Heart right ventricle (tissue), 16 donors: ENCODE data around the gene ST8SIA2. TPM values are rescaled to one million over a fixed set of nuclear protein-coding genes. Genes with fewer than 3 reads are reported as not detected.

Experiments
- ATAC-seq, 8 donors: fragments of 200-7000 bp; cut with Tn5 transposase; one replicate each; pipeline ENCODE4 v1.9.1; 2020; ENCODE audit warnings: mild to moderate bottlenecking in 8 of 8, moderate library complexity in 8 of 8, moderate number of reproducible peaks in 1 of 8
- DNase-seq, 2 donors: peaks; one replicate each; pipeline ENCODE4 v3.0.0-alpha.2; 2020
- H3K27ac ChIP-seq, 10 donors: fragments of 200-600 bp; sonication (generic) in 2 of 10; one replicate each; pipeline versions ENCODE4 v1.5.0 to v1.8.0; 2020 to 2022; ENCODE audit warnings: mild to moderate bottlenecking in 3 of 10
- H3K27me3 ChIP-seq, 7 donors: fragments of 200-600 bp; one replicate each; pipeline ENCODE4 v1.8.0; 2021 to 2022; ENCODE audit warnings: mild to moderate bottlenecking in 2 of 7
- H3K36me3 ChIP-seq, 9 donors: fragments of 200-600 bp; sonication (generic) in 1 of 9; one replicate each; pipeline versions ENCODE4 v1.5.0 to v1.8.0; 2020 to 2022; ENCODE audit warnings: mild to moderate bottlenecking in 2 of 9
- H3K4me1 ChIP-seq, 9 donors: fragments of 200-600 bp; sonication (generic) in 1 of 9; one replicate each; pipeline versions ENCODE4 v1.5.0 to v1.8.0; 2020 to 2022; ENCODE audit warnings: mild to moderate bottlenecking in 4 of 9
- H3K4me3 ChIP-seq, 10 donors: fragments of 200-600 bp; sonication (generic) in 2 of 10; one replicate each; pipeline versions ENCODE4 v1.5.0 to v1.8.0; 2020 to 2022; ENCODE audit warnings: mild to moderate bottlenecking in 7 of 10, moderate library complexity in 2 of 10
- H3K9me3 ChIP-seq, 11 donors: fragments of 200-600 bp in 10 of 11; sonication (generic) in 2 of 11; one replicate each; pipeline versions ENCODE4 v1.5.0 to v1.8.0; 2013 to 2022; ENCODE audit warnings: mild to moderate bottlenecking in 2 of 11, control low read depth in 1 of 11, moderate library complexity in 1 of 11
- WGBS, 2 donors: extraction: QIAGEN DNeasy Blood & Tissue Kit; methylation state at CpG; one replicate each; pipeline ENCODE4 v1.1.7; 2013; ENCODE audit warnings: inconsistent platforms in 1 of 2; 5-methylcytosine and 5-hydroxymethylcytosine counted together
- intact Hi-C, 10 donors: fragments of 100-400 bp; cut with DNase I; formaldehyde crosslinking; loops; one replicate each; pipeline versions ENCODE4 v1.11.1 to v1.14.2; 2022
- polyA plus RNA-seq, 2 donors: library from polyadenylated mRNA; stranded (reverse); fragments of 200-250 nt; gene quantifications; one replicate each; pipeline ENCODE4 v1.2.3, GENCODE V29; 2013
- total RNA-seq, 10 donors: library from RNA; stranded (reverse); fragmentation: NEBNext Ultra II Directional in 3 of 10; extraction: Animal tissue kit (Norgen Biotek cat#: 25700) in 3 of 10; gene quantifications; one replicate each; pipeline versions ENCODE4 v1.2.1 to v1.2.4, GENCODE V29; 2021 to 2023
- TF ChIP-seq, protein P1 (sequence below), 9 donors: fragments of 200-600 bp; sonication (generic) in 2 of 9; IDR thresholded peaks; one replicate each; pipeline versions ENCODE4 v1.5.0 to v1.8.0; 2021 to 2022; ENCODE audit warnings: antibody characterized with exemption in 9 of 9, mild to moderate bottlenecking in 5 of 9, moderate library complexity in 1 of 9
- donor health status: Arrhythmogenic right ventricular cardiomyopathy.
- donor health status: ischemic (EF 13 %, LVEDD 7.1; RV severe dilation, severe dysfunction).
- donor health status: healthy with polysubstance abuse.
- donor health status: DM: no; HTN: yes; CAD: no.
- donor health status: DM: no; HTN: no; CAD: no.
- donor health status: ischemic (EF 25% LVEDD 6.9; RV normal size, moderate dysfunction).
- donor health status: ischemic (EF 25% LVEDD 5.7; RV mildly dilated, moderate dysfunction).
- donor health status: healthy.
- donor health status: DM: yes; HTN: yes; CAD: no.
- donor health status: Ischemic cardiomyopathy.
- donor health status: ischemic (EF 35%, LVEDD 5.7; RV mildly dilated, moderate dysfunction).
- donor health status: nonischemic (EF 11% LVEDD 7.7; RV severe dilation, severe dysfunction).
- donor health status: DM: yes; HTN: yes; CAD: no.
- donor health status: PGD.
- donor health status: ischemic (EF 29% LVEDD 5.4; RV normal size, mild dysfunction).
- donor health status: nonischemic (EF 23%, LVEDD 6.1; RV moderate dilation, normal function).

Gene ST8SIA2
- total and polyA plus RNA-seq, 12 donors: 0.23 to 12.2 (median 3.2) TPM

DNA sequence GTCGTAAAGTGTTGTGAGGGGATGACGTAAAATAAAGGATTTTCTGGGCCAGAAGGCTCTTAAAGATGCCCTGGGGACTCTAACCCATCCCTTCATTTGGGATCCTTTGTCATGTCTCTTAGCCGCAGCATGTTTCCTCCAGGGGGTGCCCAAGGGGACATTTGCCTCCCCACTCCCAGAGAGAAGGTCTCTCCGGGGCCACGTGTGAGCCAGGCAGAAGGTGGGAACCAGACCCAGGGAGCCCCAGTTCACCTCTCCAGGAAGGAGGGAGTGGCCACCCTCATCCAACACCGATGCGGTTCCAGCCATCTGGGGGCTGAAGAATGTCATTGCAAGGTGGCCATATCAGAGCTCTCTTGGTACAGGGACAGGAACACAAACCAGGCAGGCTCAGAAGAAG, 25.2 kb downstream of the ST8SIA2 start:
- peaks cover 0 to 19% (median 0%) of the 10 kb centered on the region in 9 donors for H3K4me1 ChIP-seq
- H3K9me3 ChIP-seq: no peaks in the 10 kb centered on the region
- WGBS, 2 donors: 71 to 80% methylated on average over 7 of the region's 7 CpGs
- H3K4me3 ChIP-seq: no peak overlapping the region
- TF ChIP-seq, protein P1, sequence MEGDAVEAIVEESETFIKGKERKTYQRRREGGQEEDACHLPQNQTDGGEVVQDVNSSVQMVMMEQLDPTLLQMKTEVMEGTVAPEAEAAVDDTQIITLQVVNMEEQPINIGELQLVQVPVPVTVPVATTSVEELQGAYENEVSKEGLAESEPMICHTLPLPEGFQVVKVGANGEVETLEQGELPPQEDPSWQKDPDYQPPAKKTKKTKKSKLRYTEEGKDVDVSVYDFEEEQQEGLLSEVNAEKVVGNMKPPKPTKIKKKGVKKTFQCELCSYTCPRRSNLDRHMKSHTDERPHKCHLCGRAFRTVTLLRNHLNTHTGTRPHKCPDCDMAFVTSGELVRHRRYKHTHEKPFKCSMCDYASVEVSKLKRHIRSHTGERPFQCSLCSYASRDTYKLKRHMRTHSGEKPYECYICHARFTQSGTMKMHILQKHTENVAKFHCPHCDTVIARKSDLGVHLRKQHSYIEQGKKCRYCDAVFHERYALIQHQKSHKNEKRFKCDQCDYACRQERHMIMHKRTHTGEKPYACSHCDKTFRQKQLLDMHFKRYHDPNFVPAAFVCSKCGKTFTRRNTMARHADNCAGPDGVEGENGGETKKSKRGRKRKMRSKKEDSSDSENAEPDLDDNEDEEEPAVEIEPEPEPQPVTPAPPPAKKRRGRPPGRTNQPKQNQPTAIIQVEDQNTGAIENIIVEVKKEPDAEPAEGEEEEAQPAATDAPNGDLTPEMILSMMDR (IDR thresholded peaks at IDR 0.05): no peak
- H3K27ac ChIP-seq: no peak overlapping the region
- peaks cover 0 to 2% (median 0%) of the 10 kb centered on the region in 7 donors for H3K27me3 ChIP-seq
- no peak for DNase-seq
- intact Hi-C loops: no loop called here
- no peaks in the 10 kb centered on the region for H3K36me3 ChIP-seq
- no peak for ATAC-seq

DNA sequence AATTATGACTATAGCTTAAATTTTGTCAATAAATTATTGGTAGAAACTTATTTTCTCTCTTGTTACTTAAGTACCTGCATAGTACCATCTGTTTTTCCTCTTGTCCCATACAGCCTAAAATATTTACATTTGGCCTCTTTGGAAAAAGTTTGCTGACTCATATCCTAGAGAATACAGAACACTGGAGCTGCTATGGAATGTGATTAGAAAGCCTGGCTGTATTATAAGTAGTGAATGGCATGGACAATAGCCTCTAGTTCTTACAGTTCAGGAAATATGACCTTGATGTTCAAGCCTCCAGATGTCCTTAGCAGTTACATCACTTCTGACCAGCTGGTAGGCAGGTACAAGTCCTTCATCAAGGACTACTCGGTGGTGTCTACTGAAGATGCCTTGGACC, 28.3 kb downstream of the ST8SIA2 start:
- Histone ChIP-seq H3K4me1 (no peaks in the 10 kb centered on the region), H3K4me3 (no peak overlapping the region), H3K36me3 (no peaks in the 10 kb centered on the region), H3K27me3 (peaks cover 0 to 6% (median 0%) of the 10 kb centered on the region in 7 donors), H3K9me3 (no peaks in the 10 kb centered on the region), H3K27ac (no peak overlapping the region)
- ATAC-seq: no peak
- TF ChIP-seq, protein P1 (IDR thresholded peaks at IDR 0.05): no peak
- intact Hi-C loops: no loop called here
- DNase-seq: no peak
- whole genome bisulfite sequencing, 2 donors: 0 to 85% methylated on average over 1 of the region's 1 CpG

DNA sequence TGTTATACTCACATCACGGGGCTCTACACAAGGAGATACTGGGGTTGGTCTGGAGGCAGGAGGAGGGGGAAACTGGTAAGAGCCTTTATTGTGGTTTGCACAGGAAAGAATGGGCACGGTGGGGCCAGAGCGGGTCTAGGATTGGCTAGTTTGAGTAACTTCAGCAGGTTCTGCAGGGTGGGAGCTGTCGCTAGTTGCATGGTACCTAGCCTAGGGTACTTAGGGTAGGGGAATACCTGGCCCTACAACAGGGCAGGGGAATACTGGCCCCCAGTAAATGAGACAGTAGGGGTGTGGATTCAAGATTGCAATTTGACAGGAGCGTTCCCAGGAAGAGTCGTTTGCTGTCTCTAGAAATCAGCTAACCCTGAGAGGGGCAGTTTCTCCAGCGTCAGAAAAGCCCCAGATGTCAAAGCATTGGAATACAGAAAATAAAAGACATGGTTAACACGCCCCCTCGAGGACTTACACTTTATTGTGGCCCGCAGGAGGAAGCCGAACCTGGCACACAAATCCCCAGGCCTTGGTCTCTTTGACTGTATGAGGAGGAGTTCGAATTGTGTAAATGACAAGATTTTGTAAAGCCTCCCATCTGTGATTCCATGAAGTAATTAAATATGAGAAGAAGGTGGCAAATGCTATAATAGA, 32.0 kb downstream of the ST8SIA2 start:
- Histone ChIP-seq H3K27ac (no peak overlapping the region), H3K4me3 (no peak overlapping the region), H3K27me3 (peaks cover 0 to 6% (median 0%) of the 10 kb centered on the region in 7 donors), H3K9me3 (no peaks in the 10 kb centered on the region), H3K4me1 (peaks cover 0 to 6% (median 0%) of the 10 kb centered on the region in 9 donors), H3K36me3 (no peaks in the 10 kb centered on the region)
- 66 to 70% methylated on average over 12 of the region's 12 CpGs for WGBS, 2 donors
- ATAC-seq (no peak), DNase-seq (no peak)
- TF ChIP-seq, protein P1 (IDR thresholded peaks at IDR 0.05): peak in 3 of 9 donors; percentile 10 to 21 (median 21)
- intact Hi-C loops: no loop called here

DNA sequence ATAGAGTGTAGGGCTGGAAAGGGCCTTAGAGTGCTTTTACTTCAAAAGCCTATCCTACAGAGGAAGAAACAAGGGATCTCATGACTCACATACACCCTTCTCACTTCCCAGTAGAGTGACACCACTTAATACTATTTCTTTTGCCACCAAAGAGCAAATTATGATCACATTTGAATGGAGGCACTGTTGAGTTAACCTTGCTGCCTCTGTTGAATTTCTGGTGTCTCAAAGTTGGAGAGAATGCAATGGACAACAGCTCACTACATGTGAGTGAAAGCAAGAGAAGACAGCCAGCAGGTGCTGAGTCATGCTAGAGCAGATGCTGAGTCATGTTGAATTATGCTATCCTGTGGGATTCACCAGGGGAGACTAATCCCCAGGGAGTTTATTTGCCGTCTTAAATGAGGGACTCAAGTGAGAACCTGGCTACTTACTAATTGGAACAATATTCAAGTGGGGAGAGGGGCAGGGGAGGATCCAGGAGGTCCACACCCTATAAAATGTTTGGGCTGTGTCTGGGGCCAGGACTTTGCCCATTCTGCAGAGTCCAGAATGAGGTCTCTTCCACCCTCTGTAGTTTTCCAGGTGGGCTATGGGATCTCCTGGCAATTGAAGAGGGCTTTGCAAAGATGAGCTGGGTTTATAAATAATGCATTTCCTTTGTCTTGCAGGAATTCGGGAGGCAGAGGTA, 35.8 kb downstream of the ST8SIA2 start:
- no peak for DNase-seq
- 51 to 66% methylated on average over 2 of the region's 2 CpGs for WGBS, 2 donors

More for the DNA sequence above, 35.8 kb downstream of the ST8SIA2 start:
- peaks cover 0 to 6% (median 0%) of the 10 kb centered on the region in 9 donors for H3K4me1 ChIP-seq
- H3K9me3 ChIP-seq: no peaks in the 10 kb centered on the region
- ATAC-seq: peak in 1 of 8 donors; percentile 37
- no peaks in the 10 kb centered on the region for H3K36me3 ChIP-seq
- TF ChIP-seq, protein P1 (IDR thresholded peaks at IDR 0.05): no peak
- peaks cover 0 to 7% (median 0%) of the 10 kb centered on the region in 7 donors for H3K27me3 ChIP-seq
- no peak overlapping the region for H3K27ac ChIP-seq
- intact Hi-C loops: no loop called here
- no peak overlapping the region for H3K4me3 ChIP-seq
